Measurements from ENCODE around the gene TRMT11. TPM values are rescaled to one million over a fixed set of nuclear protein-coding genes. Genes with fewer than 3 reads are reported as not detected.
"Not testable (repeated sequence)": the region's sequence is repeated elsewhere in the genome, so short reads cannot be mapped to it uniquely, and the experiment has no call there.

The TRMT11 gene
- total RNA-seq, 1 donor from 2014 or later: 17.7 TPM

- no peaks in the 10 kb centered on the region for H3K27me3 ChIP-seq
- intact Hi-C loops (cut with DNase I): no loop called here
- H3K4me1 ChIP-seq: no peaks in the 10 kb centered on the region
- ATAC-seq (no peak), DNase-seq (no peak)
- H3K9me3 ChIP-seq: no peaks in the 10 kb centered on the region
- H3K36me3 ChIP-seq: peaks cover 14% of the 10 kb centered on the region
- no peak overlapping the region for H3K4me3 ChIP-seq
- H3K27ac ChIP-seq: no peak overlapping the region
- TF ChIP-seq CTCF (IDR thresholded peaks at IDR 0.05): no peak
Observed at GRCh38 chr6:125966569-125966968, 19.8 kb upstream of the TRMT11 start.

- DNase-seq: no peak
- Histone ChIP-seq H3K27me3 (no peaks in the 10 kb centered on the region), H3K36me3 (peaks cover 19% of the 10 kb centered on the region), H3K4me3 (no peak overlapping the region), H3K9me3 (no peaks in the 10 kb centered on the region), H3K4me1 (no peaks in the 10 kb centered on the region), H3K27ac (no peak overlapping the region)
- no peak for TF ChIP-seq CTCF (IDR thresholded peaks at IDR 0.05)
- intact Hi-C loops (cut with DNase I): no loop called here
- ATAC-seq: no peak
Observed at GRCh38 chr6:125968493-125968892, 17.8 kb upstream of the TRMT11 start.

DNA sequence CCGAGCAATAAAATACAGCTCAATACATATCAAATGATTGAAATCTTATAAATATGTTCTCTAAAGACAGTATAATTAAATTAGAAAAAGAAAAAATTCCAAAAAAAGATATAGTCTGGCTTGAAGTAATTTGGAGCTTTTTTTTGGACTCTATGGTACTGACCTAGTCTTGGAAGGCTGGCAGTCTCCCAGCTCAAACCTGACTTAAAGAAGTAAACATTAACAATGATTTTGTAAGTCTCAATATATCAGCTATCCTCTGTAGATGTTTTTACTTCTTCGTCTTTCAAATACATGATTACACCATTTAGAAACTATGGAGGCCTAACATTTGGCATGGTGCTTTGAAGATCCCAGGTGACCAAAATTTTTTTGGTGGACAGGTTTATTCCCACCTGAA lies 15.6 kb upstream of the TRMT11 start:
- no peaks in the 10 kb centered on the region for H3K4me1 ChIP-seq
- no peak overlapping the region for H3K4me3 ChIP-seq
- TF ChIP-seq CTCF (IDR thresholded peaks at IDR 0.05): no peak
- no peak for ATAC-seq
- H3K9me3 ChIP-seq: no peaks in the 10 kb centered on the region
- no peaks in the 10 kb centered on the region for H3K27me3 ChIP-seq
- intact Hi-C loops (cut with DNase I): no loop called here
- no peak overlapping the region for H3K27ac ChIP-seq
- no peak for DNase-seq
- H3K36me3 ChIP-seq: peaks cover 21% of the 10 kb centered on the region

- H3K4me3 ChIP-seq; DNase-seq; H3K27me3 ChIP-seq; intact Hi-C loops (cut with DNase I); H3K27ac ChIP-seq; H3K9me3 ChIP-seq; H3K4me1 ChIP-seq; ATAC-seq: not testable (repeated sequence)
- peaks cover 14% of the 10 kb centered on the region for H3K36me3 ChIP-seq
Observed at GRCh38 chr6:125972478-125972877, 13.9 kb upstream of the TRMT11 start.

DNA sequence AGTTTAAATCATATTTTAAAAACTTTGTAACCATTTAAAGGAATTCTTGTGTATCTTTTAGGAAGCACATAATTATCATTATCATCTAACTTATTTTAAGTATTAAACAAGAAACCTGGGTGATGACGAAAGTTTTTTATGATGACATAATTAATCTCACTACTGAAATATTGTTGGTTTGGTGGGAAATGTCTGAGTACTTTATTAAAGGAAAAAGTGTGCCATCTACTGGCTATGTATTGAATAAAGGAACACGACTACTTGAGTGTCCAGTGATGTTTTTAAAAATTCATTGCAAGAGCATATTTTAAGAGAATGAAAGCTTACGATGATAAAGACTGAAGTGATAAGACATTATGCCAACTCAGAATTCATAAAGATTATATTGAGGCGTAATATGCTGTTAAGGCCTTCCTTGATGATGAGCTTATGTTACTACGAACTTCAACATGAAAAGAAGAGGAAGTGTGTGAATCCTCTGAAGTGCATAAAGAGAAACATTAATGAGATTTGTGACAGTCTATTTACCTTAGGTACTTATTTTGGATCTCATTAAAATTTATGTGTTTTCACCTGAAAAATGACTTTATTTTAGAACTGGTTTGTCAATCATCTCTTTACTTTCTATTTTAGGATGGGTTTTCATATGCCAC lies 12.0 kb upstream of the TRMT11 start:
- TF ChIP-seq CTCF (IDR thresholded peaks at IDR 0.05): peak; percentile 65
- peak; percentile 81 for ATAC-seq
- DNase-seq: no peak
- Histone ChIP-seq H3K4me1 (no peaks in the 10 kb centered on the region), H3K9me3 (no peaks in the 10 kb centered on the region), H3K27me3 (no peaks in the 10 kb centered on the region), H3K27ac (no peak overlapping the region), H3K36me3 (peaks cover 7% of the 10 kb centered on the region), H3K4me3 (no peak overlapping the region)
- intact Hi-C loops (cut with DNase I): no loop called here

- DNase-seq (no peak), ATAC-seq (no peak)
- no peak overlapping the region for H3K27ac ChIP-seq
- intact Hi-C loops (cut with DNase I): no loop called here
- no peaks in the 10 kb centered on the region for H3K9me3 ChIP-seq
- H3K36me3 ChIP-seq: peaks cover 6% of the 10 kb centered on the region
- no peaks in the 10 kb centered on the region for H3K4me1 ChIP-seq
- TF ChIP-seq CTCF (IDR thresholded peaks at IDR 0.05): no peak
- H3K4me3 ChIP-seq: no peak overlapping the region
- no peaks in the 10 kb centered on the region for H3K27me3 ChIP-seq
Observed at GRCh38 chr6:125979101-125979500, 7.2 kb upstream of the TRMT11 start.

Data from upper lobe of right lung (tissue), 1 donor.